ENCODE measurements around the gene FRMD3. TPM values are rescaled to one million over a fixed set of nuclear protein-coding genes. Genes with fewer than 3 reads are reported as not detected.

FRMD3 gene
- total RNA-seq, 4 donors from 2014 or later: 15.9 to 28.6 (median 20.7) TPM

DNA sequence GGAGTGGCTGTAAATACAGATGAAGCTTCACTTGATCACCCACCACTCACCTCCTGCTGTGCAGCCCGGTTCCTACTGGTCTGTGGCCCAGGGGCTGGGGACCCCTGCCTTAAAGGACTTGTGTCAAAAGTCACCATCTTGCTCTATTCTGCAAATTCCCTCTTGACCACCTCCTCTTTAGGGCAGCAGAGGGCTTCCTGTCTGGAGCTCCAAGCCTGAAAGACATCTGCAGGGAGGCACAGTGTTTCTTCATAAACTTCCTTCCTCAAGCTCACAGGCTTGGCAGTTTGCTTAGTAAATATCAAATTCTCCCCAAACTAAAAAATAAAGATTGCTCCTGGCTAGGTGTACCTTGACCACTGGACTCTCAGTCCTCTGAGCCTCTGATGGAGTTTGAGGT is 104.4 kb downstream of the FRMD3 start:
- H3K9me3 ChIP-seq: no peaks in the 10 kb centered on the region
- WGBS, 2 donors: 100% methylated on average over 1 of the region's 1 CpG
- DNase-seq: no peak
- TF ChIP-seq CTCF (IDR thresholded peaks at IDR 0.05) (no peak), POLR2A (IDR thresholded peaks at IDR 0.05) (no peak)
- intact Hi-C loops (cut with DNase I): no loop called here
- H3K27ac ChIP-seq: no peak overlapping the region
- H3K36me3 ChIP-seq: no peaks in the 10 kb centered on the region
- H3K27me3 ChIP-seq: no peaks in the 10 kb centered on the region
- H3K4me3 ChIP-seq (replicated peaks in 1 of 3): no peak overlapping the region
- H3K4me1 ChIP-seq: peaks cover 32 to 42% of the 10 kb centered on the region in 2 donors

DNA sequence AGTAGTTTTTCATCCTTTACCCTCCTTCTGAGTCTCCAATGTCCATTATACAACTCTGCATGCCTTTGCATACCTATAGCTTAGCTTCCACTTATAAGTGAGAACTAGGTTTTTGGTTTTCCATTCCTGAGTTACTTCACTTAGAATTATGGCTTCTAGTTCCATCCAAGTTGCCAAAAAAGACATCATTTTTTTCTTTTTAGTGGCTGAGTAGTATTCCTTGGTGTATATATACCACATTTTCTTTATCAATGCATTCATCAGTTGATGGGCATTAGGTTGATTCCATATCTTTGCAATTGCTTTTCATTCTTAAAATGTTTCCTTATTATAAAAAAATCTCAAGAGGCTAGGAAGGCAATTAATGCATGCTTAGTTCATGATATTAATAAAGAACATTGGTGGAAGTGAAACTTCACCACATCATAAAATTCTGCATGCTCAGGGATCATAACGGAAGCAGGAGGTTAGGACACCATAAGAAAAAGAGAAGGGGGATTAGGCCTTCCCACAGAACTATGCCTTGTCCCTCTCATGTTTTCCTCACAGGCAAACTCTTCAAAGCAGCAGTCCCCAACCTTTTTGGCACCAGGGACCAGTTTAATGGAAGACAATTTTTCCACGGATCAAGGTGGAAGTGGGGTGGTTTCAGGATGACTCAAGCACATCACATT is 105.2 kb downstream of the FRMD3 start:
- no peak for DNase-seq
- Histone ChIP-seq H3K36me3 (no peaks in the 10 kb centered on the region), H3K9me3 (no peaks in the 10 kb centered on the region), H3K4me1 (peaks cover 32 to 42% of the 10 kb centered on the region in 2 donors), H3K4me3 (replicated peaks in 1 of 3) (no peak overlapping the region), H3K27me3 (no peaks in the 10 kb centered on the region), H3K27ac (peak overlapping the region; percentile 58 to 89 (median 84))
- 87 to 96% methylated on average over 2 of the region's 2 CpGs for WGBS, 2 donors
- intact Hi-C loops (cut with DNase I): no loop called here
- no peak for TF ChIP-seq POLR2A (IDR thresholded peaks at IDR 0.05)
- TF ChIP-seq CTCF (IDR thresholded peaks at IDR 0.05): no peak

GRCh38 chr9:83432104-83432627 is 106.0 kb downstream of the FRMD3 start:
- TF ChIP-seq POLR2A (IDR thresholded peaks at IDR 0.05) (no peak), CTCF (IDR thresholded peaks at IDR 0.05) (no peak)
- intact Hi-C loops (cut with DNase I): no loop called here
- DNase-seq: peak; percentile 99
- Histone ChIP-seq H3K27me3 (no peaks in the 10 kb centered on the region), H3K4me1 (peaks cover 32 to 43% of the 10 kb centered on the region in 2 donors), H3K9me3 (no peaks in the 10 kb centered on the region), H3K4me3 (replicated peaks in 1 of 3) (no peak overlapping the region), H3K27ac (peak overlapping the region; percentile 58 to 89 (median 84)), H3K36me3 (no peaks in the 10 kb centered on the region)
- WGBS, 2 donors: 10 to 23% methylated on average over 6 of the region's 6 CpGs

GRCh38 chr9:83431101-83432060 is 106.8 kb downstream of the FRMD3 start:
- peaks cover 37 to 51% of the 10 kb centered on the region in 2 donors for H3K4me1 ChIP-seq
- no peak overlapping the region for H3K4me3 ChIP-seq (replicated peaks in 1 of 3)
- H3K36me3 ChIP-seq: no peaks in the 10 kb centered on the region
- intact Hi-C loops (cut with DNase I): no loop called here
- DNase-seq: peak; percentile 82 to 89
- WGBS, 2 donors: 61 to 73% methylated on average over 7 of the region's 7 CpGs
- peak overlapping the region; percentile 40 to 89 (median 84) for H3K27ac ChIP-seq
- no peaks in the 10 kb centered on the region for H3K9me3 ChIP-seq
- H3K27me3 ChIP-seq: no peaks in the 10 kb centered on the region
- TF ChIP-seq POLR2A (IDR thresholded peaks at IDR 0.05): no peak
- no peak for TF ChIP-seq CTCF (IDR thresholded peaks at IDR 0.05)

Data from thyroid gland (tissue), 4 donors.